Upper lobe of left lung (tissue), 6 donors: ENCODE measurements around the gene ADORA1. TPM values are rescaled to one million over a fixed set of nuclear protein-coding genes. Genes with fewer than 3 reads are reported as not detected.

ENCODE experiments used
- ATAC-seq, 2 donors: fragments of 200-7000 bp; cut with Tn5 transposase; one replicate each; pipeline ENCODE4 v1.9.1; 2022; ENCODE audit warnings: mild to moderate bottlenecking in 2 of 2, moderate library complexity in 2 of 2; ENCODE audit not compliant: low FRiP score in 2 of 2
- DNase-seq, 2 donors: peaks; one replicate each; pipeline ENCODE4 v3.0.0-alpha.2; 2019 to 2020
- H3K27ac ChIP-seq, 4 donors: fragments of 200-600 bp; sonication (generic); one replicate each; pipeline ENCODE4 v1.5.1; 2016 to 2019
- H3K27me3 ChIP-seq, 4 donors: fragments of 200-600 bp; sonication (generic); one replicate each; pipeline ENCODE4 v1.5.1; 2017 to 2019
- H3K36me3 ChIP-seq, 4 donors: fragments of 200-600 bp; sonication (generic); one replicate each; pipeline ENCODE4 v1.5.1; 2016 to 2019
- H3K4me1 ChIP-seq, 4 donors: fragments of 200-600 bp; sonication (generic); one replicate each; pipeline ENCODE4 v1.5.1; 2018 to 2019
- H3K4me3 ChIP-seq, 4 donors: fragments of 200-600 bp; sonication (generic); one replicate each; pipeline ENCODE4 v1.5.1; 2017 to 2019; ENCODE audit warnings: mild to moderate bottlenecking in 2 of 4, moderate library complexity in 1 of 4
- H3K9me3 ChIP-seq, 4 donors: fragments of 200-600 bp; sonication (generic); one replicate each; pipeline ENCODE4 v1.5.1; 2018 to 2019
- EP300 ChIP-seq, 4 donors: sonication (generic); formaldehyde crosslinking; IDR thresholded peaks; one replicate each; pipeline ENCODE4 v1.5.1; 2017; ENCODE audit warnings: antibody characterized with exemption in 4 of 4, control low read depth in 2 of 4
- POLR2A ChIP-seq, 4 donors: fragments of 450-650 bp; IDR thresholded peaks; one replicate each; pipeline ENCODE4 v1.5.1; 2016 to 2017; ENCODE audit warnings: antibody characterized with exemption in 4 of 4, mild to moderate bottlenecking in 2 of 4
- POLR2AphosphoS5 ChIP-seq, 2 donors: sonication (generic); formaldehyde crosslinking; IDR thresholded peaks; one replicate each; pipeline ENCODE4 v1.5.1; 2017; ENCODE audit warnings: antibody characterized with exemption in 2 of 2
- WGBS, 2 donors: methylation state at CpG; one replicate each; pipeline ENCODE4 v1.1.5; 2017 to 2018; 5-methylcytosine and 5-hydroxymethylcytosine counted together
- total RNA-seq, 6 donors: library from RNA; depleted of rRNA in 4 of 6; stranded (reverse); fragments of >200 nt in 4 of 6; gene quantifications; one replicate each; pipeline versions ENCODE4 v1.1.0 to v1.2.1, GENCODE V29; 2016 to 2021
- TF ChIP-seq, protein P1 (sequence below), 6 experiments: fragments of 450-650 bp in 4 of 6; fragments of 200-600 bp in 2 of 6; sonication (generic) in 2 of 6; IDR thresholded peaks; one replicate each; pipeline ENCODE4 v1.5.1; 2016 to 2019; ENCODE audit warnings: antibody characterized with exemption in 6 of 6
- donor health status: DM: no; HTN: no; CAD: no; lungs with moderate emphysema.
- donor health status: DM: no; HTN: yes; CAD: no; lungs with severe emphysema.

The ADORA1 gene
- total RNA-seq, 6 donors from 2014 or later: 0.20 to 5.4 (median 3.1) TPM

DNA sequence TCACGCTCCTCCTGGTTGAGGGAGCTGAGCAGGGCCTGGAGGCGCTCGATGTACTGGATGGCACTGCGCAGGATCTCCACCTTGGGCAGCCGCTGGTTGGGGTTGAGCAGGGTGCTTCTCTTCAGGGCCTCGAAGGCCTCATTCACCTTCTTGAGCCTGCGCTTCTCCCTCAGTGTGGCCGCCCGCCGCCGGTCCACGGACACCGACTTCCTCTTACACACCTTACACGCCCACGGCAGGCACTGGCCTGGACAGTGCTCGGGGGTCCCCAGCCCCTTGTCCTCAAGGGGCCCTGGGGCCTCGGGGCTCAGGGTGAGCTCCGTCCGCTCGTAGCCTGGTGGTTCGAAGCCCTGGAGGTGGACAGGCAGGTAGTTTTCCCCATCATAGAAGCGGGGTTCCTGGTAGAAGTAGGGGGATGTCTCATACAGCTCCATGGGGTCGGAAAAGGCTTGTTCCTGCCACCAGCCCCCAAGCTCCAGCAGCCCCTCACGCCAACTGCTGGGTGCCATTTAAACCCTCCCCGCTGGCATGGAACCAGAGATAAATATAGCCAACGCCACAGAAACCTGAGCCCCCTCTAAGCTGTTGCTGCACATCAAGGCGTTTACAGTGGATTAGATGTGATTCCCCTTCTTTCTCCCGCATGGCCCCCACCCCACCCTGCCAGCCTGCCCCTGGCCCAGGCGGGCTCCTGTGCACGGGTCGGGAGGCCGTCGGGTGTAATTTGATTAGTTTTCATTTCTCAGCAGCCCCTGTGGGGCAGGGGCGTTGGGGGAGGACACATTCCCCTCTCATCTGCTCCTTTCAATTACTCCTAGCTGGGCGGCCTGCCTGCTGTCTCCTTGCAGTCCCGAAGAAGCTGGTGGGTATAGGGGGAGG is 41.8 kb upstream of the ADORA1 start, which contains the start of gene MYOG:
Gene MYOG, minus strand, starts transcription at position 485 of the 879 bp plus-strand sequence. Its CDS starts 51 bp downstream, at position 434.
- no peak within 1 kb of the TSS for H3K4me3 ChIP-seq
- DNase-seq (peak in 1 of 2 donors; percentile 79), ATAC-seq (no peak)
- TF ChIP-seq POLR2A (IDR thresholded peaks at IDR 0.05): no peak
- TF ChIP-seq, protein P1, sequence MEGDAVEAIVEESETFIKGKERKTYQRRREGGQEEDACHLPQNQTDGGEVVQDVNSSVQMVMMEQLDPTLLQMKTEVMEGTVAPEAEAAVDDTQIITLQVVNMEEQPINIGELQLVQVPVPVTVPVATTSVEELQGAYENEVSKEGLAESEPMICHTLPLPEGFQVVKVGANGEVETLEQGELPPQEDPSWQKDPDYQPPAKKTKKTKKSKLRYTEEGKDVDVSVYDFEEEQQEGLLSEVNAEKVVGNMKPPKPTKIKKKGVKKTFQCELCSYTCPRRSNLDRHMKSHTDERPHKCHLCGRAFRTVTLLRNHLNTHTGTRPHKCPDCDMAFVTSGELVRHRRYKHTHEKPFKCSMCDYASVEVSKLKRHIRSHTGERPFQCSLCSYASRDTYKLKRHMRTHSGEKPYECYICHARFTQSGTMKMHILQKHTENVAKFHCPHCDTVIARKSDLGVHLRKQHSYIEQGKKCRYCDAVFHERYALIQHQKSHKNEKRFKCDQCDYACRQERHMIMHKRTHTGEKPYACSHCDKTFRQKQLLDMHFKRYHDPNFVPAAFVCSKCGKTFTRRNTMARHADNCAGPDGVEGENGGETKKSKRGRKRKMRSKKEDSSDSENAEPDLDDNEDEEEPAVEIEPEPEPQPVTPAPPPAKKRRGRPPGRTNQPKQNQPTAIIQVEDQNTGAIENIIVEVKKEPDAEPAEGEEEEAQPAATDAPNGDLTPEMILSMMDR (IDR thresholded peaks at IDR 0.05): no peak
- no peak for TF ChIP-seq EP300 (IDR thresholded peaks at IDR 0.05)
- no peak for TF ChIP-seq POLR2AphosphoS5 (IDR thresholded peaks at IDR 0.05)
- WGBS, 2 donors: 92 to 95% methylated on average over 25 to 35 of the region's 36 CpGs
- peaks cover 0 to 7% (median 0%) of the 10 kb centered on the region in 4 donors for H3K4me1 ChIP-seq
- no peaks in the 10 kb centered on the region for H3K27me3 ChIP-seq
- H3K27ac ChIP-seq: no peak within 1 kb of the TSS
- no peaks in the 10 kb centered on the region for H3K36me3 ChIP-seq
- H3K9me3 ChIP-seq: no peaks in the 10 kb centered on the region

GRCh38 chr1:203086992-203087763 is 40.3 kb upstream of the ADORA1 start:
- H3K27me3 ChIP-seq: no peaks in the 10 kb centered on the region
- no peaks in the 10 kb centered on the region for H3K36me3 ChIP-seq
- H3K4me1 ChIP-seq: no peaks in the 10 kb centered on the region
- no peaks in the 10 kb centered on the region for H3K9me3 ChIP-seq
- no peak overlapping the region for H3K27ac ChIP-seq
- ATAC-seq (no peak), DNase-seq (no peak)
- TF ChIP-seq, protein P1 (IDR thresholded peaks at IDR 0.05): no peak
- no peak for TF ChIP-seq POLR2A (IDR thresholded peaks at IDR 0.05)
- TF ChIP-seq POLR2AphosphoS5 (IDR thresholded peaks at IDR 0.05): no peak
- TF ChIP-seq EP300 (IDR thresholded peaks at IDR 0.05): no peak
- no peak overlapping the region for H3K4me3 ChIP-seq
- 77 to 81% methylated on average over 11 of the region's 11 CpGs for WGBS, 2 donors

- 89 to 93% methylated on average over 3 of the region's 3 CpGs for WGBS, 2 donors
- Histone ChIP-seq H3K27me3 (no peaks in the 10 kb centered on the region), H3K4me1 (no peaks in the 10 kb centered on the region), H3K36me3 (no peaks in the 10 kb centered on the region), H3K9me3 (no peaks in the 10 kb centered on the region), H3K4me3 (no peak overlapping the region), H3K27ac (no peak overlapping the region)
- ATAC-seq (no peak), DNase-seq (no peak)
- TF ChIP-seq POLR2A (IDR thresholded peaks at IDR 0.05) (no peak), POLR2AphosphoS5 (IDR thresholded peaks at IDR 0.05) (no peak), EP300 (IDR thresholded peaks at IDR 0.05) (no peak)
- TF ChIP-seq, protein P1 (IDR thresholded peaks at IDR 0.05): no peak
Observed at GRCh38 chr1:203088441-203088840, 39.1 kb upstream of the ADORA1 start.

- no peaks in the 10 kb centered on the region for H3K9me3 ChIP-seq
- 83 to 84% methylated on average over 7 of the region's 7 CpGs for WGBS, 2 donors
- no peaks in the 10 kb centered on the region for H3K4me1 ChIP-seq
- TF ChIP-seq, protein P1 (IDR thresholded peaks at IDR 0.05): no peak
- TF ChIP-seq EP300 (IDR thresholded peaks at IDR 0.05) (no peak), POLR2AphosphoS5 (IDR thresholded peaks at IDR 0.05) (no peak), POLR2A (IDR thresholded peaks at IDR 0.05) (no peak)
- H3K36me3 ChIP-seq: no peaks in the 10 kb centered on the region
- no peak overlapping the region for H3K4me3 ChIP-seq
- no peak for DNase-seq
- no peak overlapping the region for H3K27ac ChIP-seq
- no peak for ATAC-seq
- H3K27me3 ChIP-seq: no peaks in the 10 kb centered on the region
Observed at GRCh38 chr1:203089001-203089650, 38.4 kb upstream of the ADORA1 start.
